Vagina (tissue), 2 donors: Measurements from ENCODE around the gene CWF19L1.

Experiments
- CTCF ChIP-seq, 3 experiments: fragments of 450-650 bp in 2 of 3; fragments of 200-600 bp in 1 of 3; sonication (generic) in 1 of 3; IDR thresholded peaks; one replicate each; pipeline ENCODE4 v1.5.1; 2017 to 2019; ENCODE audit warnings: antibody characterized with exemption in 3 of 3, mild to moderate bottlenecking in 2 of 3, moderate library complexity in 2 of 3
- POLR2AphosphoS5 ChIP-seq, 2 donors: sonication (generic); formaldehyde crosslinking; IDR thresholded peaks; one replicate each; pipeline ENCODE4 v1.9.0; 2017; ENCODE audit warnings: antibody characterized with exemption in 2 of 2, mild to moderate bottlenecking in 2 of 2, low read depth in 1 of 2; ENCODE audit not compliant: insufficient read depth in 1 of 2

DNA sequence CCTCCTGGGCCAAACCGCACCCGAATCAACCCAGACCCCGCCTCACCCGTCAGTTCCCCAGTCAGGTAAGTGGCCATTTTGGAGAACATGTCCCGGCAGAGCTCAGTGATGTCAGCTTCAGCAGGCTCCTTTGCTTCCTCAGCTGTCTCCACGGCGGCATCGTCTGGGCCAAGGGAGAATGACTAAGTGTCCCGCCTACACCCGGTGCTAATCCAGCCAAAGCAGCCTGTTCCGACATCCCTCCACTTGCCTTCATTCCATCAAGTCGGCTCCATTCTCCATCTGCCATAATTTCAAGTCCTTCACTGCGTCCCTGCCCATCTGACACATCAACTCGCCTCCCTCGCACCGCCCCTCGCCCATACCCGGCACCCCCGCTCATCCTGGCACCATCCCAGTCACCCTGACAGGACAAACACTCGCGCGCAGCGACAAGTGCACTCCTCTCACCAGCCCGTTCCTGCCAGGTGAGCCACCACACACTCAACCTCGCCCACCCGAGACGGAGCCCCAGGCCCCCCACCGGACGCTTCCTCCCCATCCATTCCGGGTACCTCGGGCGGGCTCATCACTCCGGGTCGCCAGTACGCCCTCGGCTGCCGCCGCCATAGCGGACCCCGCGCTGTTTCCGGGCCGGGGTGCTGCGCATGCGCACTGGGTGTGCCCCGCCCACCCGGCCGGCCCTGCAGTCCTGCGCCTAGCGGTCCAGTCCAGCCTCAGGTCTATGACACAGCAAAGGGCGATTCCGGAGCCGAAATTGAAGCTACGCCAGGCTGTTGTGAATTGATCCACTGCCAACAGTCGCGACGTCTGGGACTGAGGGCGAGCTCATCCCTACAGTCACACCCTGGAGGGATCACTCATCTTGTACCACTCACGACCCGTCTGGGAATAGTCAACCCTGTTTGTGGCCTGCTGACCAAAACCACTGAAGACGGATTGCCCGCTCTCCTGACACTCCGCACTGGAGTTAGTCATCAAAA, 18.9 kb upstream of the CWF19L1 start, which contains the start of gene BLOC1S2:
- TF ChIP-seq CTCF (IDR thresholded peaks at IDR 0.05), result no peak
- peak; percentile 34 to 95 for TF ChIP-seq POLR2AphosphoS5 (IDR thresholded peaks at IDR 0.05; ENCODE audit: insufficient read depth in 1 of 2, low read depth in 1 of 2)
